A549 (cell line): ENCODE data around the gene CD63.

Experiments used
- BHLHE40 ChIP-seq: IDR thresholded peaks from 2 replicates; pipeline ENCODE4 v1.6.1; 2012; ENCODE audit warnings: low read depth, low read length, inconsistent platforms
- CBX2 ChIP-seq: fragments of 200-600 bp; sonication (generic); IDR thresholded peaks from 2 replicates; pipeline ENCODE4 v1.6.1; 2016; ENCODE audit warnings: low read depth, mild to moderate bottlenecking, borderline replicate concordance
- CEBPB ChIP-seq, 2 experiments: fragments of >200 bp in 1 of 2; sonication (Bioruptor Twin) in 1 of 2; formaldehyde crosslinking in 1 of 2; IDR thresholded peaks; 2 replicates each; pipeline ENCODE4 v1.6.1; 2012 to 2016
- CTCF ChIP-seq: fragments of >200 bp; sonication (Bioruptor Twin); formaldehyde crosslinking; IDR thresholded peaks from 3 replicates; pipeline ENCODE4 v1.5.1; 2016
- EHMT2 ChIP-seq: fragments of 200-600 bp; sonication (generic); IDR thresholded peaks from 2 replicates; pipeline ENCODE4 v1.6.1; 2016; ENCODE audit warnings: antibody characterized with exemption, low read depth, mild to moderate bottlenecking, moderate library complexity
- ELK1 ChIP-seq: fragments of 150-350 bp; IDR thresholded peaks from 2 replicates; pipeline ENCODE4 v1.6.1; 2014; ENCODE audit warnings: low read depth, mild to moderate bottlenecking, low read length
- TP53 ChIP-seq: fragments of 250-450 bp; sonication (Bioruptor Pico); IDR thresholded peaks from 2 replicates; pipeline ENCODE4 v1.5.0; 2021; ENCODE audit warnings: mild to moderate bottlenecking, moderate library complexity

GRCh38 chr12:55771736-55772135 lies 42.9 kb upstream of the CD63 start:
- no peak for TF ChIP-seq TP53 (CRISPR knock-in tag)
- TF ChIP-seq EHMT2 = no peak
- no peak for TF ChIP-seq ELK1
- TF ChIP-seq CEBPB (IDR thresholded peaks at IDR 0.05) = no peak
- no peak for TF ChIP-seq BHLHE40
- no peak for TF ChIP-seq CBX2
- no peak for TF ChIP-seq CTCF
